GM12878 (cell line): ENCODE data around the gene RAMP2. TPM values are rescaled to one million over a fixed set of nuclear protein-coding genes. Genes with fewer than 3 reads are reported as not detected.

ENCODE experiments used
- ATF2 ChIP-seq: IDR thresholded peaks from 2 replicates; pipeline ENCODE4 v1.6.1; 2012; ENCODE audit warnings: low read length, inconsistent platforms
- ATF3 ChIP-seq: IDR thresholded peaks from 2 replicates; pipeline ENCODE4 v1.6.1; 2011; ENCODE audit warnings: low read depth, mild to moderate bottlenecking, low read length, moderate library complexity, borderline replicate concordance; ENCODE audit errors: extremely low read depth
- CEBPZ ChIP-seq: fragments of 150-350 bp; IDR thresholded peaks from 2 replicates; pipeline ENCODE4 v1.6.1; 2016; ENCODE audit warnings: low read depth, low read length
- CHD1 ChIP-seq: IDR thresholded peaks from 2 replicates; pipeline ENCODE4 v1.6.1; 2012; ENCODE audit warnings: low read depth, low read length, improper control_type of control experiment
- MYB ChIP-seq: fragments of 150-350 bp; IDR thresholded peaks from 2 replicates; pipeline ENCODE4 v1.6.1; 2014; ENCODE audit warnings: mild to moderate bottlenecking, low read depth, low read length, borderline replicate concordance
- POU2F2 ChIP-seq: IDR thresholded peaks from 3 replicates; pipeline ENCODE4 v1.6.1; 2011; ENCODE audit warnings: low read depth, mild to moderate bottlenecking, low read length, borderline replicate concordance
- PRDM15 ChIP-seq: fragments of 450-650 bp; formaldehyde crosslinking; IDR thresholded peaks from 2 replicates; pipeline ENCODE4 v1.4.0; 2020; ENCODE audit warnings: mild to moderate bottlenecking, moderate library complexity
- TBL1XR1 ChIP-seq: IDR thresholded peaks from 2 replicates; pipeline ENCODE4 v1.6.1; 2012; ENCODE audit warnings: low read depth, low read length, improper control_type of control experiment
- TCF12 ChIP-seq: IDR thresholded peaks from 2 replicates; pipeline ENCODE4 v1.6.1; 2011; ENCODE audit warnings: low read depth, mild to moderate bottlenecking, low read length
- TCF7 ChIP-seq: IDR thresholded peaks from 2 replicates; pipeline ENCODE4 v1.6.1; 2014; ENCODE audit warnings: antibody characterized with exemption, borderline replicate concordance
- ZBTB4 ChIP-seq: fragments of 450-650 bp; formaldehyde crosslinking; IDR thresholded peaks from 2 replicates; pipeline ENCODE4 v1.4.0; 2022; ENCODE audit warnings: mild to moderate bottlenecking, moderate library complexity
- polyA plus RNA-seq, 11 experiments: library from polyadenylated mRNA; depleted of rRNA in 4 of 11; unstranded in 6 of 11; stranded (reverse) in 5 of 11; fragments of >200 nt; fragmentation: Nextera tagmentation in 4 of 11; fragmentation: Illumina TruSeq in 1 of 11; extraction: Ambion mirVana in 4 of 11; extraction: Trizol in 1 of 11; gene quantifications; 1 replicate in 1 of 11; 2 replicates in 10 of 11; pipeline versions ENCODE4 v1.2.1 to v1.2.3, GENCODE V29; 2011 to 2016; ENCODE audit warnings: inconsistent platforms in 2 of 11, missing spikeins in 2 of 11, low read depth in 1 of 11
- total RNA-seq, 4 experiments: library from RNA; depleted of rRNA in 3 of 4; stranded (reverse); fragments of >200 nt in 3 of 4; fragmentation: Illumina TruSeq in 1 of 4; extraction: Trizol in 1 of 4; gene quantifications; 2 replicates each; pipeline versions ENCODE4 v1.2.1 to v1.2.3, GENCODE V29; 2013 to 2021

Gene RAMP2
- total and polyA plus RNA-seq, 10 of the 15 experiments (the other 5 are each of a cell fraction or from before 2014, with no cell fraction given), result 0.14 to 0.32 (median 0.21) TPM; not detected in 4

- TF ChIP-seq CEBPZ, result no peak
- TF ChIP-seq MYB, result peak; percentile 38; the same call in 1 of the 2 replicates
- TF ChIP-seq TCF12, result peak; percentile 83; the same call in 1 of the 2 replicates
- TF ChIP-seq TBL1XR1, result no peak; the same call in 1 of the 2 replicates
- no peak for TF ChIP-seq ATF2
- 0 out of 2 replicates have a peak, but pooled peaks have one; percentile 50 for TF ChIP-seq TCF7
- no peak for TF ChIP-seq PRDM15
- no peak for TF ChIP-seq ZBTB4
- no peak for TF ChIP-seq ATF3
- no peak for TF ChIP-seq CHD1
- TF ChIP-seq POU2F2, result peak; percentile 87; the same call in 2 of the 3 replicates
These were observed 12.4 kb downstream of the RAMP2 start, which contains the start of gene VPS25 (continued) for GRCh38 chr17:42773290-42774035.
